HS-5 (cell line): Measurements from ENCODE around the gene PDIA5.
"Not testable (repeated sequence)": the region's sequence is repeated elsewhere in the genome, so short reads cannot be mapped to it uniquely, and the experiment has no call there.

Experiments used
- DNase-seq: peaks from one replicate; pipeline ENCODE4 v3.0.0-alpha.2; 2012; ENCODE audit warnings: low read depth

PDIA5 gene

DNA sequence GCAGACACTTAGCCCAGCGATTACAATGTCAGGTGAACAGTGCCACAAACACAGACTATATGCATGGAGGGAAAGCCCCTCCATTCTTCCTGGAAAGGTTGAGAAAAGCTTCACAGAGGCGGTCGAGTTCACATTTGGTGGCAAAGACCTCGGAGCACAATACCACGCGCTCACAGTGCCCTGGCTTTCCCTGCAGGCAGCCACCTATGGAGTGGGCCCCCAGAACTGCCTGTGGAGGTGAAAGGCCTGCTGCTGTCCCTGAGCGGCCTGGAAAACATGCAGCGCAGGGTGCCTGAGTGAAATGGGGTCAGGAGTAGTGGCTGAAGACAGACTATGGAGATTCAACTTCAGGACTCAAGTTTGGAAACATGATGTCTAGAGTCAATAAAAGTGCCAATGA, 26.9 kb downstream of the PDIA5 start:
- no peak for DNase-seq

DNA sequence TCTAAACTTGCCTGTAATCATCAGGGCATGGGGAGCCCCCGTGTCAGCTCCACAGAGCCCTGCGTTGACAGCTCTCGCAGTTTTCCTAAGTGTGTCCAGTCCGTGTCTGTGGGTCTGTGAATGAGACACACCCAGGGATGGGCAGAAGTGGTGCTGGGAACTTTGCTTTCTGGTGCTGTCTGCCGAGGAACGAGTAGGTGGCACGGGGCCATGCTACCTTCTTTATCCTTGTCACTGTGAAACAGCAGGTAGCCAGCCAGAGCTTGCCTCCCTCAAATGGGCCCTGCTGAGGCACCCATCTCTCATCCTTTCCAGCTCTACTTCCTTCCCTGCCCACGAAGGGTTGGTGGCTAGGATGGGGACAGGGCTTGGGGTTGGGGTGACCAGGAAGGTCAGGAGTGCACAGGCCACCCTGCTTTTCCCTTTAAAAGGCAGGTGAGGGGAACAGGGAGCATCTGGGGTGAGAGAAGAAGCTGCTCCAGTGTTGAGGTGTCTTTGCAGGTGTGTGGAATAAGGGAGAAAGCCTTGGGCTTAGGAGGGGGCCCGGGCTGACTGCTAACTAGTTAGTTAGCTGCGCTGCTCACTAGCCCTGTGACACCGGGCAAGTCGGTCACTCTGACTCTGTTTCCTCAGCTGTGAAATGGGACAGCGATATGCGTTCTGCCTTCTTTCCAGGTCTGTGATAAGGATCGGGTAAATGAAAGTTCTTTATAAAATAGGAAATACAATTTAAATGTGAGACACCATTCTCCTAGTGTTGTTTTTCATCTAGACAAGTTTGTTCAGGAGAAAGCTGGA, 27.9 kb downstream of the PDIA5 start:
- no peak for DNase-seq

DNA sequence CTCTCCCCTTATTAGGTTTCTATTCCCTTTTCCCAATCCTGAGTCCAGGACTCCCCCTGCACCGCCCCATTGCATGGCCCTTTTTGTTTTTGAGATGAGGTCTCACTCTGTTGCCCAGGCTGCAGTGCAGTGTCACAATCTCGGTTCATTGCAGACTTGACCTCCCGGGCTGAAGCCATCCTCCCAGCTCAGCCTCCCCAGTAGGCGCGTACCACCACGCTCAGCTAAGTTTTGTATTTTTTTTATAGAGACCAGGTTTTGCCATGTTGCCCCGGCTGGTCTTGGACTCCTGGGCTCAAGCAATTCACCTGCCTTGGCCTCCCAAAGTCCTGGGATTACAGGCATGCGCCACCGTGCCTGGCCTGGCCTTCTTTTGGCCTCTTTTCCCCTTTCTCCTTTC, 29.3 kb downstream of the PDIA5 start:
- DNase-seq: no peak

DNA sequence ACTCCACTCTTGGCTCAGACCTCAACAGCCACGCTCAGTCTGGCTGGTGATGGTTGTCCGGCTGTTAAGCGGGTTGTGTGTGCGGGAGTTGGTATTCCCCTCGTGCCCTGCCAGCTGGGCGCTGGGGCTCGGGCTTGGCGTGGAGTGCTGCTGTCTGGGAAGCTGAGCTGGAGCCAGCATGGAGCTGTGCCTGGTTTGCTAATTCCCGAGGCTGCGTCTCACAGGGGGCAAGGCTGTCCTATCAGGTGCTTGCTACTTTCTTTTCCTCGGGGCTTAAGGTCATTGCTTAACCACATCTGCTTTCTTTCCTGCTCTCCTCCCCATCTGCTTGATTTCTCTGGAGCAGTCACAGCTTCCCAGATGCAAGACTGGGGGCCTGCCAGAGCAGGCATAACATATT, 29.9 kb downstream of the PDIA5 start:
- DNase-seq: no peak

DNA sequence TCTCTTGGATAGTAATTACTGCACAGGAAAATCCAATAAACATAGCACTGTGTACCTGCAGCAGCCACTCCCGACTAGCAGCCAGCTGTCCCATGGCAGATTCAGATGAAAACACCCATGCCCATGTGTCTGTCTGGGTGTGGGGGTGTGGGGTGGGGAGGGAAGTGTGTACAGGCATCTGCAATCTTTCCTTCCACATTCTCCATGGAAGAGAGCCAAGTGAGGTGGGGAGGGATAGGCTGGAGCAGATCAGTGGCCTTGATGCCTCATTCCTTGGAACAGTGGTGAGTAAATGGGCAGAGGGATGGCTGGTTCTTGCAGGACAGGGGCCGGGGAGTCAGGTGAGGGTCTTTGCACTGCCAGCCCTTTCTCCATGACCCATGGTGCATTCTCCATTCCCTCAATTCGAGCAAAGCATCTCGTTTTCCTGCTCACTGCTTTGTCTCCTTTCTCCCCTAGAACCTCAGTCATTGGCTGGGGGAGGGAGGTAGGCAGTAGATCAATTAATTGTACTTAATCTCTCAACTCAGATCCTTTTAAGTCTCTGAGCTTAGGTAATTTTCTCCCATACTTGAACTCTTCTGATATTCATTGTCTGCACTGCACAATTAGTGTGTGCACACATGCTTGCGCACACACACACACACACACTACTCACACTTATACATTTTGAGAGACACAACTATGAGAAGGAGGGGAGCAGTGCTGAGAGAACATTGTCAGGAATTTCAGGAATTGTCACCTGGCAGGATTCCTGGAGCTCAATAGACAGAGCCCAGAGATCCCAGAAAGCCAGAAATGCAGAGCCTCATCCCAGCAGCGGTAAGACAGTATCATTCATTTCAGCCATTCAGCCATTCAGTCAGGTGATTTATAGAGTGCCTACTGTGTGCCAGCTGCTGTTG, 31.9 kb downstream of the PDIA5 start:
- no peak for DNase-seq

DNA sequence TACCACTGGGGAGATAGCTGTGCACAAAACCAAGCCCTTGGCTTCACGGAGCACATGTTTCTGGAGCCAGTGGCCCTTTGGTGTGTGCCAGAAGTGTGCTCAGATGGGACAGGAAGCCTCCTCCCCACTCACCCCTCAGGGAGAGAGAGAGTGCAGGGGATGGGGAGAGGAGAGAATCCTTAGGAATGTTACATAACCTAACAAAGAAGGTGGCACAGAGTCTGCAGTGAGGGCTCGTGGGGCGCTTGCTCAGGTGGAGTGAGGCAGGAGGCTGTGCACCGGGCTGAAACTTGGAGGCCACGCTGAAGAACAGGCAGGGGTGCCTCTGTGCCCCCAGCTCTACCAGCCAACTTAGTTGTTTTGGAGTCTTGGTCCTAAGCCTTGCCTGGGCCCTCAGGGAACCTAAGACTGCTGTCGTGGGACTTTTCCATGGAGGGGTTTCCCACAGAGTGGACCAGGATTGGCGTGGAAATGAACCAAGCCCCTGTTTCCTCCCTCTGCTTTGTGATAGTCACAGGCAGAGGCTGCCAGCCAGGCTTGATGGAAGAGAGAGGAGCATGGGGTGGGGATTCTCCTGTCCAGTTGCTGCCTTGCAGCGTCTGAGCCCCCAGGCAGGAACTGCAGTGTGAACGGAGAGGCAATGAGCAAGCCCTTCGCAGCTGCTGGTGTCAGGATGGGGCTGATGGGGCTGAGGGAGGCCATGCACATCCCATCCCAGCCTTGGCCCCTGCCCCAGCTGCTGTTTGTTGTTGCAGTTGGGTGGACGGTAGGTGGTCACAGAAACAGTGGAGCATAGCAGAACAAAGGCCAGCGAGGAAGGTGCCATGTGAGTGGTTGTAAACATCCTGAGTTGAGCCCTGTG, 32.7 kb downstream of the PDIA5 start:
- DNase-seq: no peak

DNA sequence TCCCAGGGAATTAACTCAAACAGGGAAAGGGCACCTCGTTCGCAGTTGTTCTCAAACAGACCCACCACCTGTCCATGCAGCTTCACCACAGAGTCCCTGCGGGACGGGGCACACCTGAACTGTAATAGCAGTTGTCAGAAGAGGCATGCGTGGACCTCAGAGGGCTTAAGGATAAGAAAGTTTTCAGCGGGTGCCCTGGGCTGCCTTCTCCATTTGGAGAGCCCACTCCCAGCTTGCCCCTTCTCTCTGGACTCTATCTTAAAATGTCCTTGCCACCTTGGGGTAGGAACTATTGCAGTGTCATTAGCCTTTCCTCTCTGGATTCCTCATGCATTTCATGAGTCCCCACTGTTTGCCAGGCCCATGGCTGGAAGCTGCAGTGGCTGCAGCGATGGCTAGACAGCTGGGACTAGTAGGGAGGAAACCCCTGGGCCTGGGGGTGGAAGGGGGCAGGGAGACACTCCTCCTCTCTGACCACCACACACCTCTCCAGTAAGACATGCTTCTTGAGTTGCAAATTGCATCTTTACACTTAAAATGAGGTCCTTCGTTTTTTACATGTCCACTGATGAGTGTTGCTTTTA, 33.5 kb downstream of the PDIA5 start:
- DNase-seq: no peak

DNA sequence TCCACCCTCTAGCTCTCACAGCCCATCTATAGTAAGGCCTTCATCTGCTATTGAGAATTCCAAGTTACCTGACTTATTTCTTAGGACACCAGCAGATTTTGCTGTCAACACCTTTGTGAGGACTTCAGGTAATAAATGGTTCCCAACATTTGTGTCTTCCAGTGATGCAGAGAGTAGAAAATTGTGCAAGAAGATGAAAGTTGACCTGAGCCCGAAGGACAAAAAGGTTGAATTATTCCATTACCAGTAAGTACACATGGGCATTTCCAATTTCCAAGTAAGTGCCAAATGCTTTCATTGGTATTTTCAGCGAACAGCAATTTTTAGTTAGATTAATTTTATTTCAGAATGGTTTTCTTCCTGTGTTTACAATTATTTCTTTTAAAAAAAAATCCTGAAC, 35.4 kb downstream of the PDIA5 start:
- DNase-seq: no peak

DNA sequence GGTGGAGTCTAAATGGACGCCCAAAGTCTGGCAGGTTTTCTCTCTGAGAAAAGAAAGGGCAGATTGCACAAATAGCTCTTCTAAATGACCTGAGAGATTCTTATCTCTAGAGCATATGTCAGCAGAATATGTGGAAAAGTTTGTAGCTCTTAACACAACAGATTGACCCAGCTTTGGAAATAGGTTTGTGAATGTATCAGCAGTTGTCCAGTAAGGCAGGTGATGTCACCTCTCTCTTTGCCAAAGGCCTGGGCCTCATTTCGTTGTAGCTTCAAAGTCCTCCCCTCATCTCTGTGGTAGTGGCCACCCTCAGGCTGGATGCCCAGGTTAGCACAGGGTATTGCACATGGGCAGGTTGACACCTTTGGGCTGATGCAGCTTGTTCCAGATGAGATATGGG, 36.0 kb downstream of the PDIA5 start:
- no peak for DNase-seq

DNA sequence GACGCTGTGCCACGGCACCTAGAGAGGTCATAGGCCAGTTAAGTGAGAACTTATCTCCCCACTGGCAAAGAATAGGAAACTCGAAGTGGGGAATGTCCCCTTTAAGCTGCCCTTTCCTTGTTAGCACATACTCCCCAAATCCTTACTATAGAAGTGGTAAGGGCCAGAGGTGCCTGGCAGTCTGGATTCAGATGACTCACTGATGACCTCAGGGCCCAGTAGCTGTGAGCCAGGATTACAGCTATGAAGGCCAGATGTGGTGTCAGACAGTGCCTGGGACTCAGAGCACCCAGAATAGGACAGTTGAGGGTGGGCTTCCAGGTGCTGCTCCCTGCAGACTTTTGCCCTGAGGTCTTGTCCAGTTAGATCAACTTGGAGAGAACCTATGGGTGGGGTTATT, 37.7 kb downstream of the PDIA5 start:
- peak; percentile 62 for DNase-seq

DNA sequence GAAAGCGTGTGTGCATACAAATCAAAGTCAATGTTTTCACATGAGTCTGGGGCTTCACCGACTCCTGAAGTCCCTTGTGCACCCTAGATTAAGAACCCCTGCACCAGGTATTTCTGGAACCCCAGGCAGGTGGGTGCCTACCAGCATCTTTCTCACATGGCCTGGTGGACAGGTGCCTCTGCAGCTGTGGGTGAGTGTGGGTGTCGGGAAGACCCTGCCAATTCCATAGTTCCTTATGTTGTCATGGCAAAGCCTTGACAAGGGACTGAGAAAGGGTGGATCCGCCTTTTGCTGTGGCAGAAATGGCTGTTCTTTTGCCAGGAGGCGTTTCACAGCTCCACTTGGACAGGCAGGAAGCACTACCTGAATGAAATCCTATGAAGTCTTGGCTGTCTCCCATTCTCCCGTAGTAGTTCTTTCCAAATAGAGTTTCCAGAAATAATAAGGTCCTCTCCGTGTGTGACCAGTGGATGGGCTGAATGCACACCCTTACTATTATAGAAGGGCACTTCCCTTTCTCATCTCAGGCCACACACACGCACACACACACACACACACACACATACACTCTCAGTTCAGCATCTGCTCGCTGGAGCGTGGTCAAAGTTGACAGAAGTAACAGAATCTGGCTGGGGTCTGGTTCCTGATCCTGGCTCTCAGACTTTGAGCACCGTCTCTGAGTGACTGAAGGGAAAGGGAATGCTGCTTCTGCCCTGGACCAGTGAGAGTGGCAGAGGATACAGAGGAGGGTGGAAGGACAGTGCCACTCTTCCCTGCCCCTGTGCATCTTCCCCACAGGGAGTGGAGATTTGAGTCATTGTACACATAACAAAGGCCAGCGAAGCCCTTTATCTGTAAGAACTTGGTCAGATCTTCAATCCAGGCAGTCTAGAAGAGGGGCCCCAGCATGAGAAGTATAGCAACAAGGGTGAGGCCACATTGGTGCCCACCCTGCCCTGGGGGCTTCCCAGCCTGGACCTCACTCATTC, 38.7 kb downstream of the PDIA5 start:
- DNase-seq: no peak

DNA sequence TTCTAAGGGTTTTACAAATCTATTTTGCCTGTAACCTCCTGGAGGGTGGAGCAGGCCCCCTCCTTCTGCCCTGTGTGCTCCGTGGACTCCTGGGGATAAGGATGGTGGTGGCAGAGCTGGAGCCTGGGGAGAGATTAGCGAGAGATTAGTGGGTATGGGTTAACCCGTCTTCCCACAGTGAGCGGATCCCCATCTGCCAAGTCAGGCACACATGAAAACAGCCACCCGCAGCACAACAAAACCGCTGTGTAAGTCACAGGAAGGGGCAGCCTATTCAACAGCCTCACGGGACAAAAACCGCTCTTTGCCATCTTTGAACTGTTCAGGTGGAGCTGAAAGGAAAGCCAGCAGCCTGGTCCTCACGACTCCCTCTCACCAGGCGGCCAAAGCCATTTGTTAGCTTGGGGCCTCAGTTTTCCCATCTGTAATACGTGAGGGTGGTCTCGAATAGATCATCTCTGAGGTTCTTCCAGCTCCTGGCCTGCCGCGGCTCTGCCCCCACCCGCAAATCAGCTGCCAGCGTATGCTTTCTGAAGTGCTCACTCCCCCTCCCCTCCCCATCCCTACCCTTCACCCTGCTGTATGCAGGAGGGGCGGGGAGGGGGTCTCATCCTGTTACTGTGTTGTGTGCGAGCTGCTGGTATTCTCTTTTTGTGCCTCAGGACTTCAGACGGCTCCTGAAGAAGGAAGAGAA, 43.6 kb downstream of the PDIA5 start:
- no peak for DNase-seq

DNA sequence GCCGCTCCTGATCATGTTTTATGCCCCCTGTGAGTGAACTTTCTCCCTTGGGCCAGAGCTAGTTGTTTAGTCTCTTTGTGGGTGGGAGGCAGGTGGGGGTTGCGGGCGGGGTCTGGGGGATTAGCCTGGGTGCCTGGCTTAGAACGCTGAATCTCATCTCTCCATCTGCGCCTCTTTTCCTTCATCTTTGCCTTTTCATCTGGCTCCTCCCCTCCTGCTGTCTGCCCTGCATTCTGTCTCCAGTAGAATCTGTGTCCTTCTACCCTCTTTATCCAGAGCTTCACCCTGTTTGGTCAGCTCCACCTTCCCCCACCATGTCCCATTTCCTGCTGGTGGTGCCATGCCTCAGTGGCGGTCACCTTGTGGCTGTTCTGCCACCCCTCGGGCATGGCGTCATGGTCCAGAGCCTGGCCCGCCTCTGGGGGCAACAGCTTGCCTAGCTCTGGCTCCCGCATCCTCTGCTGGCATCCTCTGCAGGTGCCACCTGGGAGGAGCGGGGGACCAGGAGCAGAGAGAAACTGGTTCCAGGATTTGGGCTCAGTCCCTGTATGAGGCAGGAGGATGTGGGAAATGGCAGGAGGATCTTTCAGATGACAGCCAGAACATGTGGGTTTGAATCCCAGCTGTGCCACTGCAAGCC, 44.3 kb downstream of the PDIA5 start:
- no peak for DNase-seq

DNA sequence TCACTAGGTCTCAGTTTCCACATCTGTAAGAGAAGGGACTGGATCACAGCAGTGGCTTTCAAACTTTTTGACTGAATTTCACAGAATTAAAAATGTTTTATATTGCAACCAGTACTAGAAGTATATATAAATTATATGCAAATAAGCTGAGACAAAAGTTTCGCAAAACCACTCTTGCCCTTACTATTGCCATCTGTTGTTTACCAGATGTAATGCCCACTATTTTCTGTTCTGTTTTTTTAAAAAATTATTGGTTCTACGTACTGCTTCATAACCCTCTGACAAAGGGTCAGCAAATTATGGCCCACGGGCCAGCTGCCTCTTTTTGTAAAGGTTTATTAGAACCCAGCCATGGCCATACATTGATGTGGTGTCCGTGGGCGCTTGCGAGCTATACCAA, 44.8 kb downstream of the PDIA5 start:
- no peak for DNase-seq

DNA sequence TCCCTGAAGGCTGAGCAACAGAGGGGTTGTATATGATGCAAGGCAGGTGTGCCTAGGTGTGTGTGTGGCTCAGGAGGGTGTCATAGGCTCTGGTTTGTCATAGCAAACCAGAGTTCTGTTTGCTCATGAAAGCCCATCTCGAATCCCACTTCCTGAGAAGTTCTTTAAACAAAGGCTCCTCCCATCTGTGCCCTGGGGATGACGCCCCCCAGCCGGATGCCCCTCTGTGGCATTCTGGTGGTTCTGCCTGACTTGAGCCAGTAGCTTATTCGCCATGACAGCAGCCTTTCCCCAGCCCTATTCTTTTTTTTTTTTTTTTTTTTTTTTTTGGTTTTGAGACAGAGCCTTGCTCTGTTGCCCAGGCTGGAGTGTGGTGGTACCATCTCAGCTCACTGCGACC, 45.4 kb downstream of the PDIA5 start:
- DNase-seq: no peak

DNA sequence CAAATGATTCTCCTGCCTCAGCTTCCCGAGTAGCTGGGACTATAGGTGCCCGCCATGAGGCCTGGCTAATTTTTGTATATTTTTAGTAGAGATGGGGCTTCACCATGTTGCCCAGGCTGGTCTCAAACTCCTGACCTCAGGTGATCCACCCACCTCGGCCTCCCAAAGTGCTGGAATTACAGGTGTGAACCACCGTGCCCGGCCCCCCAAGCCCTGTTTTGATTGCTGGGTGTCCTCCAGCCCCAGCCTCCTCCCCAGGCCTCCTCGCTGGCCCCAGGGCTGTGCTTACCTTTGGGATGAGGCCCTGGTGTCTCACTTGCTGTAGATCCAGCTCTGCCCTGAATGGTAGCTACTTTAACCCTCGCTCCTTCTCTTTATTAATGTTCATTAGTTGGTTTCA, 45.8 kb downstream of the PDIA5 start:
- not testable (repeated sequence) for DNase-seq

DNA sequence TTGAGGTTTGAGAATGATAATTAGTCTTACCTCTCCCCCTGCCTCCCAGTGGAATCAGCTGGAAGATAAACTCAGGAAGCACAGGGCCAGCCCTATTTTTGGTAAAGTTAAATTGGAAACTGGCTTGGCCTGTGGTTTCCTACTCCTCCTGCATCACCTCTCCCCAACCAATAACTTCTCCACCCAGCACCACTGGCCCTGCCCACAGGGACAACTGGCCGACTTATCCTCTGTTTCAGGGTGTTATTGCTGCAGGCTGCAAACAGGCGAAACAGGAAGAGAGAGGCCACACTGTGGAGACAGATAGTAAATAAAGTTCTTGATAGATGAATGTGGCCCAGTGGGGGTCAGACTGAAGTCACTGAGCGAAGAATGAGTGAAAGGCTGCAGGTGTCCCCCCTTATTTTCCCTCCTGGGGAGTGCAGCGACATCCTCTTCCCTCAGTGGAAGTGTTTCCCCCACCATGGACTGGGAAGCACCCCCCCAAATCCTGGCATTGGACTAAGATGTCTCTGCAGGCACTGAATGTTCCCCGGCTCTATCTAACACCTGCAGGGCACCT, 47.1 kb downstream of the PDIA5 start:
- DNase-seq: no peak

DNA sequence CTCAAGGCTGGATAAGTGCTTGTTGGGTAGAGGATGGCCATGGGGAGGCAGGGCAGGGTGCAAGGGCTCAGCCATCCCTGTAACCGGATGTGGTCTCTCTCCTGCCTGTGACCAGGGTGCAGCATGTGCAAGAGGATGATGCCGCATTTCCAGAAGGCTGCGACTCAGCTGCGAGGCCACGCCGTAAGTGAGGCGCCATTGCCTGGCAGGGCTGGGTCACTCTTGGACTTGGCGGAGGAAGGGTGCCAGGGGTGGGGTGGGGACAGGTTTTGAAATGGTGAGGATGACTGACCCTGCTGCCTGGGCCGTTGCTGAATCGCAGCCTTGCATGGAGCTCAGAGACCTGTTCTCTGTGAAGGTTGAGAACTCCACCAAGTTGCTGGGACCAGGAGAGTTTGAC, 49.3 kb downstream of the PDIA5 start:
- no peak for DNase-seq

DNA sequence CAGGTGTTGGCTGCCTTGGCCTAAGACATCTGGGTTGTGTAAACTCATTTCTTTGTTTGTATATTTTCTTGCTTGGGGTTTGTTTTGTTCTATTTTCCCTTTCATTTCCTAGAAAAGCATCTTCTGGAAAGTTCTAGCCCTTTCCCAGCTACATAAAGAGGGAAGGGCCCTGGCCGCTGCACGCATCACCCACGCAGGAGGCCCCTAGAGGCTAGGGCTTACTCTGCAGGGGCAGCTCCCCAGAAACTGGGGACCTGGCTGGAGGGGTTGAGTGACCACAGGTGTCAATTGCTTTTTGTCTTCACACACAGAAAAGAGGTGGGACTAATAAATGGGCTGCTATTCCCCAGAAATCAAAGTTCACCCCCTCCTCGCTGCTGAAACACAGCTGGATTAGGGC, 52.6 kb downstream of the PDIA5 start:
- no peak for DNase-seq
